Limb (tissue), 2 donors: ENCODE data around the gene APP.

Experiments
- DNase-seq, 2 donors: peaks; one replicate each; pipeline ENCODE4 v3.0.0-alpha.2; 2016; ENCODE audit errors: extremely low spot score in 2 of 2

Gene APP

GRCh38 chr21:25983745-25984144 is 186.8 kb downstream of the APP start:
- DNase-seq: no peak

DNA sequence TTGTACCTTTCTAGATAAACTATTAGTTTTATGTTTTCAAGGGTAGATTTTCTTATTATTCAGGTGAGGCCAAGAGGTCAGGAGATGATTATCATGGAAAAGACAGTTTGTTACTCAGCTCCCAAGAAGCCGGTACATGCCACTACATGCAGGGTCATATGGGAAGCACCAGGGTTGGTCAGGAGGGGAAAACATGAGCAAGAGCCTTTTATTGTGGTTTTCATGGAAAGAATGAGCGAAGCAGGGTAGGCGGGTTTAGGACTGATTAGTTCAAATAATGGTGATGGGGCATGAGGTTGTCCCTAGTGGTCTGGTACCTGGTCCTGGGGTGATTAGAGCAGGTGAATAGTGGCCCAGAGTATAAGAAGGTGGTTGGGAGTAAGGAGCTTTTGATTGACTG is 189.9 kb downstream of the APP start:
- DNase-seq: no peak

GRCh38 chr21:25979845-25980616 is 190.5 kb downstream of the APP start:
- DNase-seq: no peak

DNA sequence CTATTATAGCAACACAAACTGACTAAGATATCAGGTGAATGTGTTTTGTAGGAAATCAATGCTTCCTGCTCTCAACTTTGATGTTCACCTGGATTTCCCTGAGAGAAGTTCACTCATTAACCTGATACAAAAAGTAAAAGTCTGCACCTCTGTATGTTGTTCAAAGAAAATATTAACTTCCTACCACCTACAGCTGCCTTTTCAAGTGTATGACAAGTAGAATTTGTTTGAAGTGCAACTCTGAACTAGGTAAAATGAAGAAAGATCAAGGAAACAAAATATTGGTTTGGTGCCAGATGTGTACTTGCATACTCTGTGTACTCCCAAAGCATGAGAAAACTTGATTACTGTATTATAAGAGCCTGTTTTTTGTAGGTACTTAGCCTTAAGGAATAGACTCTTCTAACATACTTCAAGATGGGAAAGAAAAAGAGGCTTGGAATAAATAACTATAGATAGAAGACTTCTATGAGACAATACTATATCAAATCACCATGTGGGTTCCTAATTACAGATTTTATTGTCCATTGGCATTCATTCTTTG is 193.4 kb downstream of the APP start:
- no peak for DNase-seq

DNA sequence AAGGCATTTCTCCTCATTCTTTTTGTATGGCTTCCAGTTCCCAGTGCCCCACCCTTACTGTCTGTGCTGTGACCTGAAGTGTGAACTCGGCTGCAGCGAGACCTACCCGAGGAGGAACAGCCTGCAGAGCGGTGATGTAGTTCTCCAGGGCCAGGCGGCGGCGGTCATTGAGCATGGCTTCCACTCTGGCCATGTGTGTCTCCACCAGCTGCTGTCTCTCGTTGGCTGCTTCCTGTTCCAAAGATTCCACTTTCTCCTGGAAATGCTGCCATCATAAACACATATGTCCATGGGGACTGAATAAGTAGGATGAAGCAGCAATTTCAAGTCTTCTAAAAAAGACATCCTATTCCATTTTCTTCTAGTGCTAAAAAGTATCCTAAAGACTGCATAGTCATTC is 195.6 kb downstream of the APP start:
- no peak for DNase-seq

- DNase-seq: no peak
Observed at GRCh38 chr21:25970254-25970930, 200.2 kb downstream of the APP start.

- no peak for DNase-seq
Observed at GRCh38 chr21:25967901-25968438, 202.6 kb downstream of the APP start.

DNA sequence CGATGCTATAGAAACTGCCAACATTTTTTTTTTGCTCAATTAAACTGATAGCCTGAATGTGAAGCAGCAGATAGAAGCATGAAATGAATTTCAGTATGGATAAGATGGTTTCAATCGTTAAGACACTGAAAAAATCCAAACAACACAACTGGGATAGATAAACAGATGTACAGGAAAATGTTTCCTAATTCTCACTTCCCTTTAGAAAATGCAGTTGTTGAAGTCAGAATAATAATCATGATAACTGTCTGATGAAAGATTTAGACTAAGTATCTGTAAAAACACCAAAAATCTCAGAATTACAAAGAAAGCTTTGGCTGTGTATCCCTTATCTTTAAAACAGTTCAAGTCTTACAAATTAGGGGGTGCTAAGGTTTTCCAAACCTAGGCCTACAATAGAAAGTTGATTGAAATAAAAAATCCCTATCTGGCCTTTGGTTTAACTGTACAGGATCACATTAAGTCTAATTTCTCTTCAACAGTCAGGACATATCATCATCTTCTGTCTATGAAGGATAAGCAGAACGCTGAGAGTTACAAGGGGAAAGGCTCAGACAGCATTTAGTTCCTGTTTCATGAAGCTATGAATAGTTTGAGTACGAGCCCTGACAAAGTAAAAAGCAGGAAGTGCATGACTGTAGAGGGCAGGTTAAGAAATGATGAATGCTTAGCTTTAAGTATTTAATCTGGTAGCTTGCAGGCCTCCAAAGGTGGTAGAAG is 203.2 kb downstream of the APP start:
- no peak for DNase-seq

- no peak for DNase-seq
Observed at GRCh38 chr21:25965951-25966707, 204.4 kb downstream of the APP start.

- no peak for DNase-seq
Observed at GRCh38 chr21:25964926-25965325, 205.6 kb downstream of the APP start.

DNA sequence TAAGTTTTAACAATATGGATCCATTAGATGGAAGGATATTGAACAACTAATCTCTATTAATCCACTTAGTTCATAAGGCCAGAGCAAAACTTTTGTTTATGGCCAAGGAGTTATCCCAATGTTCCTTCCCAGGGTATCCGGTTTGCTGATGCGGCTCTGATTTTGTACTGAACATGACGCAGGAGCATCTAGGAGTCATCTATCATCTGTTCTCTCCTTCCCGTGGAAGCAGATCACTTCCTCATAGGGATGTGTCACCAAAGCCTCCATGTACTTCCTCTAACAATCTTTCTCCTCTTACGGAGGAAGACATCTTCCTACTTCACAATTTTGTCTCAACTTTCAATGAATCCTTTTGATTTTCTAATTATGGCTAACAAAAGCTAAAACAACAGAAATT is 206.6 kb downstream of the APP start:
- no peak for DNase-seq

DNA sequence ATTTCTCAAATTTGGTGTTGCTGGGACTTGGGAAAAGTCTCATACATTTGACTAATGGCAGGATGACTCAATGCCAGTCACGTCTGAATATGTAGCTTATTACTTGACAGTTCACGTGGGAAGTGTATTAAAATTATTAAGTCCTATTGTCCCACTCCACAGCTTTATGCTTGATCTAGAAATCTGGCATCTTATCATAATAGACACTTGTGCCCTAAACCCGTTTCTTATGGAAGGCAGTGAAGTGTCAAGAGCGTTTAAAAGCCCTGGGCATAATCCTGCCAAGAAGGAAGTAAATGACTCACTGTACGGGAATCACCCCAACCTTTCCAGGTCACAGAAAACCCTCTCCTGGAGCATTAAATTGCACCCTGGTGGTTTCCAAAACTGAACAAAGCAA is 207.4 kb downstream of the APP start:
- no peak for DNase-seq

DNA sequence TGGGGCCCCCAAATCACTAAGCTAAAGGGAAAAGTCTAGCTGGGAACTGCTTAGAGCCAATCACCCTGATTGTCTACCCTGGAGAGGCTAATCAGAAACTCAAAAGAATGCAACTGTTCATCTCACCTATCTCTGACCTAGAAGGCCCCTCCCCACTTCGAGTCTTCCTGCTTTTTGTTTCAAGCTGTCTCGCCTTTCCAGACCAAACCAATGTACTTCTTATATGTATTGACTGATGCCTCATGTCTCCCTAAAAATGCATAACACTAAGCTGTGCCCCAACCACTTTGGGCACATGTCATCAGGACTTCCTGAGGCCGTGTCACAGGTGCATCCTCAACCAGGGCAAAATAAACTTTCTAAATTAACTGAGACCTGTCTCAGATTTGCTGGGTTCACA is 209.5 kb downstream of the APP start:
- no peak for DNase-seq

DNA sequence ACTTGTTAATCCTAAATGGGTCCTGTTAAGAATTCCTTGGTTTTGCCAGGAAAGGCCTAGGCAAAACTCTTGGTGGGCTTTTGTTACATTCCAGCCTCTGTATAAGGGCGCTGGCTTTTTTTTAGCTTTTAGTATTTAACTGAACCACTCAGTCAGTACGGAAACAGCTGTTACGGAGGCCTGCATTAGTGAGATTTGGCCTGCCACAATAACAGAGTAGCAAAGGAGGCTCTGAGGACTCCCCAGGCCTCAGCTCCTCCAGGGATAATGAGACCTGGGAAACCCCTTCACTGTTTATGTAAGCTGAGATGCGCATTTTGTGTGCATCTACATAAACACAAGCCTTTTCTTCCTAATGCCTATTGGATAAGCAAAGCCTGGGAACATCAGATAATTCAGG is 210.2 kb downstream of the APP start:
- peak in 1 of 2 donors; percentile 40 for DNase-seq

DNA sequence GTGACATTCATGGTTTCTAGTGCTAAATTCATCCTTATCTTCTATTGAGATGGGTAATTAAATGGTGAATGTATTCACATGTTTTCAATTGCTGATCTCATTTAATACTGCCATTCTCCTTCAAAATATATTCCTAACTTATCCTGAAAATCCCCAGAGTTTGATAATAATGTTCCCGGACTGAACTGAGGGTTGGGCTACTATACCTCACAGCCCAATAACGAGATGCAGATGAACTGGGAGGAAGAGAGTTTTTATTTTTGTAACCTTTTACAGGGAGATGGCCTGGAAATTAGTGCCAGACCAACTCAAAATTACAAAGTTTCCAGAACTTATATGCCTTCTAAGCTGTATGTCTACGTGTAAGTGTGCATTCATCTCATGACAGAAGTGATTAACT is 210.8 kb downstream of the APP start:
- no peak for DNase-seq

DNA sequence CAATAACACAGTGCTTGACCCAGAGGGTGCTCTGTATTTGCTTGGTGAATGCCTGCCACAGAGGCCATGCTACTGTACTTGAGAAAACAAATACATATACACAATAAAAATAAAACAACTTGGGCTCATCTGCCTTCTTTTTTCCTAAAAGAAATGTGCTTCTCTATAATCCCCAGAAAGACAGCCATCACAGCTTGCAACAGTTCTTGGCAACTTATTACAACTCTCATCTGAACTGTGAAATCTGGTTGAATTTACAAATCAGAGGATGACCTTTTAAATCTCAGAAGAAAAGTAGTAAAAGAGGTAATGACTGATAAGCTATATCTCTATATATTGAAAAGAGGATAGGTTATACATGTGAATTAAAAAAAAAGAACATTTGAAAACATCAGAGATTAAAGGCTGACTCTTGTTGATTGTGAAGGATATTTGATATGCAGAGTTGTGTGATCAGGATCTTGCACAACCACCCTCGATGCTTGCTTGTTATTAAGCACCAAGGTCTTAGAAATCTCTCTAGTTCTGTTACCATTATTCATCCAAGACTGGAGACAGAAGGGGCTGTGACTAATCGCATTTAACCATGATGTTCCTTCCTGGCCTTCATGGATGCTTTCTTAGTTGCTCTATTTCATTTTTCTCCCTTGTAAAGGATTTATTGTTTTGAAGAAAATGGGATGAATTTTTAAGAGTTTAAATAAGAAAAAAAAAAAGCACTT is 213.4 kb downstream of the APP start:
- DNase-seq: no peak

DNA sequence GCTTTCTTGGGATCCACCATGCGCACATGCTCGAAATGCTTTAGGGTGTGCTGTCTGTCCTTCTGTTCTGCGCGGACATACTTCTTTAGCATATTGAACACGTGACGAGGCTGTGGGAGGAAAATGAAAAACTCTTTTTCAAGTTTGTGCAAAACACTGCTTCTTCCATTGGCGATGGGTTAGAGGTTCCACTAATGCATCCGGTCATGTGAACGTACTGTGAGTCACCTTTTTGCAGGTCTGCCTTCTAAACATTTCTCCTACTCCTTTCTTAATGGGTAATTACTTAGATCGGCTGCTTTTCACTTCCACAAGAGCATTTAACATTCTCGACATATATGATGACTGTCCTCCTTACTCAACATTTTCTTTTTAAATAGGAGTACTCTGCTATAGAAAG is 214.9 kb downstream of the APP start:
- DNase-seq: no peak

DNA sequence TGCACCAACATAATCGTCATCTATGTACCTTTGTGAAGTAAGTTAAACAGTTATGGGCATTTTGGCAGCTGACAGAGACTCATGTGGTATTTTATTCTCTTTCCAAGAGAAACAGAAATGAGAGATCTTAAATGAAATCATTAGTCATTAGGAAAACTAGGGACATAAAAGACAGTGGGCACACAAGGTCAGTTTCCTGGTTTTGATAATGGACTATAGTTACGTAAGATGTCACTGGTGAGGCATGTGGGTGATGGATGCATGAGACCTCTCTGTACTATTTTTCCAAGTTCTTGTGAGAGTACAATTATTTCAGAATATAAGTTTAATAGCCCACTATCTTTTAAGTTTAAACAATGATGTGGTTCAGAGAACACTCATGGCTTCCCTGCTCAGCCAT is 216.9 kb downstream of the APP start:
- no peak for DNase-seq

- DNase-seq: no peak
Observed at GRCh38 chr21:25953196-25953595, 217.4 kb downstream of the APP start.

GRCh38 chr21:25952306-25952705 is 218.3 kb downstream of the APP start:
- DNase-seq: no peak

DNA sequence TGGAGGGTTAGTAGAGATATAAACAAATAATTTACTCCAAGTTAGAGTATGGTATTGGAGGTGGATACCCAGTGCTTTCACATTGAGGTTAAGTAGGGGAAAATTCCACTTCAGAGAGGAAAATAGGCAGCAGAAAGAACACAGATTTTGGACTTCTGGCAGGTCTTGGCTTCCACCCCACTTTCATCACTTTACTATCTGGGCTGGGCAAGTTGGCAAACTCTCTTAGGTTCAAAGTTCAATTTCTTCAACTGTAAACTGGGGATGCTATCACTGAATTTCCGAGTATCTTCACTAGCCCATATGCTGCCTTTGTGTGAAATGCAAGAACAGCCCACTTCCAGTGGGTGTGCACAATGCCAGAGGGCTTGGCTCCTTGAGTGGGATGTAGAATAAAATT is 220.9 kb downstream of the APP start:
- no peak for DNase-seq
